CD1c-positive myeloid dendritic cell (primary cell): ENCODE measurements around the gene PPP3R1.
"Not testable (repeated sequence)": the region's sequence is repeated elsewhere in the genome, so short reads cannot be mapped to it uniquely, and the experiment has no call there.

Experiments
- DNase-seq: peaks from one replicate; pipeline ENCODE4 v3.0.0-alpha.2; 2016; ENCODE audit errors: extremely low spot score

The PPP3R1 gene

DNA sequence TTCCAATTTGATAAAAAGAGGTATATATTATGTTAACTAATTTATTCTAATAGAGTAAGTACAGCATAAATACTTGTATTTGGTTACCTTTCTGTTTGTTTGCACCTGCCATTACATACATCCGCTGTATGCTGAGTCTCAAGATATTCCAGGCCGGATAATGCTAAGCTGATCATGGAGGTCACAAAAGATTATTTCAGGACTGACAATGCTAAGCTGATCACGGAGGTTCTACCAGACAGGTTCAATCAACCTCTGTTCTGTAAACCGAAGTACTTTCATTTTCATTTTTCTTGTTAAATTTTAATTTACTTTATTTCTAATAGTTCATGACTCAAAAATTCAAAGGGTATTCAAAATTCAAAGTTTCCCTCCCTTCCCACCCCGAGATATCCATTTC, 63.5 kb downstream of the PPP3R1 start:
- no peak for DNase-seq

DNA sequence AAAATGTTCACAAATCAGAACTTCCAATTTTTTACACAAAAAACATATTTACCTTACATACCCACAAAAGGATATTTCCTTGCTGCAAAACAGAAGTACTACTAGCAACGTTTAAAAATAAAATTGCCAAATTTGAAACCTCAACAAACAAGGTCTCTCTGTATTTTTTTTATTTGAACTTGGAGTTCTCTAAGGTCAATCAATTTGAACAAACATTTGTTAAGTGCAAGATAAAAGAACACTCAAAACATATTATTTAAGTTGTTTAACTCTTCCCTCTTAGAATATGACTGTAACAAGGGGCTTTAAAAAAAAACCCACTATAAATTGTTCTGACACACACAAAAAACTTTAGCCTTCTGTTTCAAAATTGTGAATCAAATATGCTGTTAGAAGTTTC, 65.0 kb downstream of the PPP3R1 start:
- DNase-seq, result no peak

DNA sequence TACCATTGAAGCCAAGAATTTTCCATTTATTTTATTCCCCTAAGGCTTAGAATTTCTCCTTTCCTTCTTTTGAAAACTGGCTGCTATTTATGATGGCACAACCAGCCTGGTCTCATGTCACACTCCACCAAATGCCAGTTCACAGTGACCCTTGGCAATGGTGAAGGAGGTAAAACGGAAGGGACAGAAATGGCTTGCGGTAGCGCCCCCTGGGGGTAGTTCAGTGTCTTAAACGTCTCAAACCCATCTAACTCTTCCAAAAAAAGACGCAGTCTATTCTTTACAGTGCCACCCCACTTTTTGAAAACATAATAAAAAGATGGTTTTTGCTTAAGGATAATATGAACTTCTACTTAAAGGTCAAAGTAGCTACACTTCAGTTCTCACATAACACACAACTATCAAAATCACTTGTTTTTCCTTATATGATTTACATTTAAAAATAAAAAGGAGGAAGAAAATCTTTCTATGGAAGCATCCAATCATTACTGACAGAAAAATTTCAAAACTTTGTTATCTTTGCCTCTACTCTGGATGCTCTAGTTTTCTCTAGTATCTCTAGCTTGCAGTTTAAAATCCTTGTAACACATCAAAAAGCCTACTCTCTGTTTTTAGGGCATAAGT, 66.7 kb downstream of the PPP3R1 start:
- peak; percentile 74 for DNase-seq

DNA sequence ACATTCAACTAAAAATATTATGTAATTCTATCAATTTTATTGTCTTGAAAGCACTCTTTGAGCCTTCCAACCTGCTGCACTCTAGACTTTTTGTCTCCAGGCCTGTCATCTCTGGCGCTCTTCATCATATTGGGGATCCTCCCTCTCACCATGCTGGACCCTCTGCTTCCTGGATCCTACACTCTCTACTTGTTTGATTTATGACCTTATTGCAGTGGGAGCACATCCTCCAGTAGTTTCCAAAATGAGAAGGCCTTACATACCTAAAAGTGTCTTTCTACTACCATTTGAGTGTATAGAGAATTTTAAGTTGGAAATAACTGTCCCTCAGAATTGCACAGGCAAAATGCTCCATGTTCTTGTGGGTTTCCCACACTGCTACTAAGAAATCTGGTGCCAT, 69.4 kb downstream of the PPP3R1 start:
- no peak for DNase-seq

GRCh38 chr2:68178954-68179627, 73.2 kb downstream of the PPP3R1 start:
- no peak for DNase-seq

DNA sequence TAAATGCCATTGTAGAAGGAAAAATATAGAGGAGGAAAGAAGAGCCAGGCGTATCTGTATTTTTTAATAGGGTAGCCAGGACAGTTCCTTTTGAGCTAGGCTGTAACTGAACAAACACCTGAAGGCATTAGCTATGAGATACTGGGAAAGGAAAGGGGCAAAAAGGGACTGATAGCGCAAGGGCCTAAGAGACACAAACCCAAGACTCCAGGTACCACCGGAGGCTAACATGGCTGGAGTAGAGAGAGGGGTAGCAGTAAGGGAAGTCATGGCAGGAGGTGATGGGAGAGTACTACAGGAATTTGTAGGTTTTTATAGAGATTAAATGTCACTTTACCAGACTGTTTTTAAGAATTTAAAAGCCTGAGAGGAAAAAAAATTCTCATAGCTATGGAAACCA, 73.9 kb downstream of the PPP3R1 start:
- DNase-seq, result no peak

GRCh38 chr2:68177541-68177940, 74.8 kb downstream of the PPP3R1 start:
- no peak for DNase-seq

DNA sequence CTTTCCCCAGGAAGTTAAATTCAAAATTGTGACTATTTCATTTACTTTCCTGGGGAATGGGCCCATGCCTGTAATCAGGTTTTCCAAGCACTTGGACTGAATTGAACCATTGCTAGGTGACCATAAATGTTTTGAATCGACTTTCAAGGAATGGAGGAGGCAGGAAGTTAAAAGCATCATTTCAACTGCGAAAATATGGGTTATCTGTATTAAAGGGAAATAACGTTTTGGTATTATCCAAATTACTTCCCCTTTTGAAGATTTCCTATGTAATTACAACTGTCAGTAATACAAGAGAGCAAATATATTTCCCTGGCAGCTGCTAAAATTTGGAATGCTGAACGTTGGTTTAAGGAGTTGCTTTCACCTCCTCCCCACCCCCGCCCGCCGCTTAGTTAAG, 75.7 kb downstream of the PPP3R1 start:
- peak; percentile 25 for DNase-seq

- DNase-seq, result not testable (repeated sequence)
Observed at GRCh38 chr2:68175210-68175609, 77.1 kb downstream of the PPP3R1 start.

GRCh38 chr2:68172990-68173700, 79.2 kb downstream of the PPP3R1 start:
- peak; percentile 69 for DNase-seq

GRCh38 chr2:68172521-68172920, 79.8 kb downstream of the PPP3R1 start:
- no peak for DNase-seq

DNA sequence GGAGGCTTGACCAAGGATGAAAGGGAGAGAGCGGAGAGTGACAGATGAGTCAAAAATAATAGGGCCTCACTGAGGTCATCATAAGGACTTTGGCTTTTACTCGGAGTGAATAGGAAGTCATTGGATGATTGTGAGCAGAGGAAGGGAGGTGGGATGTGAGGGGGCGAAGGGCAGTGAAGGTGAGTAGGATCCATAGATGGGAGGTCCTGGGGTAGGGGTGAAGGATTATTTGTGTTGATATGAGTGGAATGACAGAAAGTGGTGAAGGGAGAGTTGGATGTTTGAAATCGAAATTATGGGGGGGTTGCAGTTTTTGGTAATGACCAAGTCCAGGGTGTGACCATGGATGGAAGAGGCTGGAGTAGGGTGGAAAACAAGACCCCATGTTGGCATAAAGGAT, 80.6 kb downstream of the PPP3R1 start:
- no peak for DNase-seq

DNA sequence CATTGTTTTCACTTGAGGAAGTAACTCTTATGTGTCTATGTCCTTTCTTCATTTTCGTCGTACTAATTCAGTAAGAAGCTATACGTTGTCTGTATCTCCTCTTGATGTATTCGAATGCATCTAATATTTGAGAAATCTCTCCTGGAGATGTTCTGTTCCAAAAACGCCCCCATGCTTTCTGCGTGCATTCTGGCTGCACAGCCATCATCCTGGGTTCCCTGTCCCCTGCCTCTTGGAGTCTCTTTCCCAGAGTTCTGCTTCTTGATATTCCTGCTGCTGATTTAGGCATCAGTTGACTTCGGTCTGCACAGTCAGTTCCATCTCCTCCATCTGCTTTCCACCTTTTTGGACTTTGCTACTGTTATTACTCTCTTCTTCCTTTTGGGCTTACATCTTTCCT, 81.2 kb downstream of the PPP3R1 start:
- no peak for DNase-seq

DNA sequence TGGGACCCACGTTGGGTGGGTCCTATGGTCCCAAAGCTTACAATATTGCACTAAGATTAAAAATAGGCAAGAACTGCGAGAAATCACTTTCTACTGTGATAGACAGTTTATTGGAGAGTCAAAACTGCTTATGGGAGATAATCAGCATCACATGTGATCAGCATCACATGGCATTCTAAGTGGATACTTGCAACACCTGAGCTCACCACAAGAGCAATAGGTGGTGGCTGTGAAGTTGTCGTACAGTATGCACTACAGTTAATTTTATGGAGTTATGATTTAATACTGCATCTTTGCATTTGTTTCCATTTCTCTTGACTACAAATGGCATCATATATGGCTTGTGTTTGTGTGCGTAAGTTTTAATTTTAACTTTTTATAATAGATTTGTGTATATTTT, 83.0 kb downstream of the PPP3R1 start:
- no peak for DNase-seq

DNA sequence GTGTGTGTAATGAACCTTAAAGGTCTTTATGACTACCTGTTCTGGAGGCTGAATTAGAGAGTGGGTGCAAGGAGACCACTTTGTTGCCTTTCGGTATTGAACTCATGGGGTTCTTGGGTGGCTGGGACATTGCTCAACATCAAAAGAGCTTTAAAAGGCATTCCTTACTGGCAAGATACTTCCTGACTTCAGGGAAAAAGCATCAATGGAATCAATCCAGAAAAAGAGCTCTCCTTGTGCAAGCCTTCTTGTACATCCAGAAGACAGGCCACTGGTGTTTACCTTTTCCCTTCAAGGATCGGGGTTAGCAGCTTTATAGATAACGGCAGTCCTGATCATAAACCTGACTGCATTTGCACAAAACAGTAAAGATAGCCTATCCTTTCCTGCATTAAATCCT, 85.1 kb downstream of the PPP3R1 start:
- no peak for DNase-seq

- DNase-seq, result no peak
Observed at GRCh38 chr2:68163641-68164040, 88.7 kb downstream of the PPP3R1 start.

- no peak for DNase-seq
Observed at GRCh38 chr2:68158134-68158447, 94.2 kb downstream of the PPP3R1 start.

DNA sequence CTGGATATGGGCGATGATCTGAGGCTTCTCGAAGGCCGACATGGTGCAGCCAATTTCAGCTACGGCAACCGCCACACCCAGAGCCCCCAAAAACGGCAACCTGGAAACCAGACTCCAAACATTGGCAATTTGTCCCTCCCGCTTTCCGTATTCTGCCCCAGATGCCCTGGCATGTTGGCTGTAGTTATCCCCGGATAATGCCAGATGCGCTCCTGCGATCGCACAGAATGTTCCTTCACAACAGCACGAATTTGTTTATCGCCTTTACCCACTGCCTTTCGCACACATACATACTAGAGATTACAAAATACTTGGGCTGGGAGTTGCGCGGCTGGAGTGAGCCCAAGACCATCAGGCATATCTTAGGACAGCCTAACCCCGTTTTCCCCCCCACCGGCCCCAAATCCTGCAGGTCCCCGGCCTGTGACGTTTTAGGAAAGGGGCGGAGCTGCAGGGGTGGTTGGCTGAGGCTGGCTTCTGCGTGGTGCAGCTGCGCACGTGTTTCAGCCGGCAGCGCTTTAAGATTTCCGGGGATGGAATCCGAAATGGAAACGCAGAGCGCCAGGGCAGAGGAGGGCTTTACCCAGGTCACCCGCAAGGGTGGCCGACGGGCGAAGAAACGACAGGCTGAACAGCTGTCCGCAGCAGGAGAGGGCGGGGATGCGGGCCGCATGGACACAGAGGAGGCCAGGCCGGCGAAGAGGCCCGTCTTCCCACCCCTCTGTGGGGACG, 94.8 kb downstream of the PPP3R1 start, which contains the start of gene PNO1:
Gene PNO1, plus strand, starts transcription at position 487 of the 732 bp plus-strand sequence. Its CDS starts 47 bp downstream, at position 534.
- peak; percentile 98 for DNase-seq

GRCh38 chr2:68157002-68157401, 95.3 kb downstream of the PPP3R1 start:
- no peak for DNase-seq

DNA sequence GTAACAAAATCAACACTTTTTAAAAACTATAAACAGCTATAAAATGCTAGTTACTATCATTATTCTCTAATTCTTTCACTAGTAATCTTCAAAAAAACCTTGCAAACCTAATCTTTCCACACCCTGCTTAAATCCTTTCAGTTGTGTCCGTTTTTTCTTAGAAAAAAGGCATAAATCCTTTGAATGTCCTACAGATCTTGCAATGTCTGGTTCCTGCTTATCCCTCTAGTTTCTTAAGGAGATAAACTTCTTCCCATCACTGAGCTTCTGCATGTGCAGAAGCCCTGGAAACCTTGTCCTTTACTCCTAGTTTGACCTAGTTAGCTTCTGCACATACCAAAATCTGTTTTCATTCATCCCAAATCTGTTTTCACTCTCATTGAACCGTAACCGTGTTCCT, 95.9 kb downstream of the PPP3R1 start:
- DNase-seq, result no peak

DNA sequence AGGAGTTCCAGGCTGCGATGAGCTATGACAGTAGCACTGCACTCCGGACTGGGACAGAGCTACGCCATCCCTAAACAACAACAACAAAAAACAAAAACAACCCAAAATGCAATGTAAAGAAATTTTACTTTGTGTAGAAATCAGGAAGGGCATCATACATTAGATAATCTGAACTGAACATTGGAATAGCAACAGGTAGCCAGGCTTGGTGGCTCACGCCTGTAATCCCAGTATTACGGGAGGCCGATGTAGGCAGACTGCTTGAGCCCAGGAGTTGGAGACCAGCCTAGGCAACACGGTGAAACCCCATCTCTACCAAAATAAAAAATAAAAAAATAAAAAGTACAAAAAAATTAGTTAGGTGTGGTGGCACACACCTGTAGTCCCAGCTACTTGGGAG, 96.7 kb downstream of the PPP3R1 start:
- DNase-seq, result no peak

DNA sequence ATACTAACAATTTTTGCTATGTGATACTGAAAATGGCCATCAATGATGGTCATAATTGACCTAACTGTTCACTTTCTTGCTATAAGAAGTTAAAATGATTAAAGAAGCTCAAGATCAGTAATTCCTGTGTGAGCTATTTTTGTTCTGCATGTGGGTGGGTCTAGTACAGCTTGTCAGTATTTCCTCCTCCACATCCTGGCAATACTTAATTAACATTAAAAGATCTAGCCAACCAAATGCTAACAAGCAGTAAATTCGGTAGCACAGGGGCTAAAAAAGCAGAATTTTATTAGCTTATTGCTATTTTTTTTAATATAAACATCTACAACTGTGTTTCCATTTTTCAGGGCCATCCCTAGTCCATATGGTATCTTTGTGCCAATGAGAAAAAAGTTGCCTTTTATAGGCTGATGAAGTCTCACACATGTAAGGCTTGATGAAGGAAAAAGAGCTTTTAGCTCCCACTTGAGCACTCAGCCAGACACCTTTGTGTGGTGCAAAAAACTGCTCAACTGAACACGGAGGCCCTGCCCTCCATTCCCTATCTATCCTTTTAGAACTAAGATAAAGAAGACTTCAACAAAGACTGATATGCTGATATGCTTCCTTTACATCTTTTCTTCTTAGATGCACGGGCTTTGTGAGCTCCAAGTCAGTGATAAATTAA, 99.5 kb downstream of the PPP3R1 start:
- no peak for DNase-seq
